Activated B cell treated with CpG ODN at 0.5 μM for 24 hours (primary cell): ENCODE results near the gene COG5. TPM values are rescaled to one million over a fixed set of nuclear protein-coding genes. Genes with fewer than 3 reads are reported as not detected.

ENCODE experiments used
- ATAC-seq: fragments of 200-7000 bp; cut with Tn5 transposase; one replicate; pipeline ENCODE4 v1.10.0; 2021; ENCODE audit warnings: low read depth, mild to moderate bottlenecking, moderate library complexity
- CTCF ChIA-PET: fragments of 350-600 bp; sonication (Branson Sonifier 250); formaldehyde crosslinking; loops from one replicate; lab custom pipeline; 2021; ENCODE audit warnings: antibody characterized with exemption; lab: Charles Lee
- POLR2A ChIA-PET: fragments of 350-600 bp; sonication (Branson Sonifier 250); formaldehyde crosslinking; loops from one replicate; lab custom pipeline; 2021; ENCODE audit warnings: antibody characterized with exemption; lab: Charles Lee
- DNase-seq: peaks from one replicate; pipeline ENCODE4 v3.0.0; 2022
- H3K27ac Mint-ChIP-seq: one replicate; pipeline ENCODE4 v1.8.0; 2020; ENCODE audit warnings: mixed read lengths
- H3K27me3 Mint-ChIP-seq: one replicate; pipeline ENCODE4 v1.8.0; 2021; ENCODE audit warnings: mixed read lengths
- H3K36me3 Mint-ChIP-seq: one replicate; pipeline ENCODE4 v1.8.0; 2021; ENCODE audit warnings: low read depth, mixed read lengths
- H3K4me1 Mint-ChIP-seq: one replicate; pipeline ENCODE4 v1.8.0; 2021; ENCODE audit warnings: mixed read lengths
- H3K4me3 Mint-ChIP-seq: one replicate; pipeline ENCODE4 v1.8.0; 2020; ENCODE audit warnings: mild to moderate bottlenecking, mixed read lengths
- H3K9me3 Mint-ChIP-seq: one replicate; pipeline ENCODE4 v1.8.0; 2020; ENCODE audit warnings: mixed read lengths
- intact Hi-C: fragments of 100-400 bp; cut with micrococcal nuclease; formaldehyde crosslinking; loops from one replicate; pipeline ENCODE4 v1.15.1; 2024
- total RNA-seq: library from RNA; stranded (reverse); gene quantifications from 2 replicates; pipeline ENCODE4 v1.2.3, GENCODE V29; 2022
- TF ChIP-seq, protein P1 (sequence below): fragments of 200-600 bp; IDR thresholded peaks from one replicate; pipeline ENCODE4 v1.8.0; 2022; ENCODE audit warnings: antibody characterized with exemption, mild to moderate bottlenecking

Gene COG5
- total RNA-seq, 1 donor from 2014 or later = 47.0 TPM

DNA sequence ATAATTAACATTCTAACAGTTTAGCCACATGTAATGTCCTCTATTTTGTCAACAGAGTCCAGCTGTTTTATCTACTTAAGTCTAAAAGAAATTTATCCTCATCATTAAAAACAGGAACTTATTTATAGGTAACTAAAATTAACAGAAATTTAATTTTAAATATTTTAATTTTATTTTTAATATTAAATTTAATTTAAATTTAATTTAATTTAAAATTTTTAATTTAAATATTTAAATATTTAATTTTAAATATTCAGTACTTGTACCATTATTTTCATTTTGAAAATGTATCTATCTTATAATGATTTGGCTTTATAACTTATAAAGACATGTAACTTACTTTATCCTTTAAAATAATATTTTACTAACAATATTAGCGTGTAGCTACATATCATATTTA, 94.9 kb downstream of the COG5 start:
- H3K36me3 Mint-ChIP-seq = no peaks in the 10 kb centered on the region
- ATAC-seq = no peak
- intact Hi-C loops = no loop called here
- no peaks in the 10 kb centered on the region for H3K9me3 Mint-ChIP-seq
- DNase-seq = no peak
- POLR2A ChIA-PET = no interaction called here
- TF ChIP-seq, protein P1, sequence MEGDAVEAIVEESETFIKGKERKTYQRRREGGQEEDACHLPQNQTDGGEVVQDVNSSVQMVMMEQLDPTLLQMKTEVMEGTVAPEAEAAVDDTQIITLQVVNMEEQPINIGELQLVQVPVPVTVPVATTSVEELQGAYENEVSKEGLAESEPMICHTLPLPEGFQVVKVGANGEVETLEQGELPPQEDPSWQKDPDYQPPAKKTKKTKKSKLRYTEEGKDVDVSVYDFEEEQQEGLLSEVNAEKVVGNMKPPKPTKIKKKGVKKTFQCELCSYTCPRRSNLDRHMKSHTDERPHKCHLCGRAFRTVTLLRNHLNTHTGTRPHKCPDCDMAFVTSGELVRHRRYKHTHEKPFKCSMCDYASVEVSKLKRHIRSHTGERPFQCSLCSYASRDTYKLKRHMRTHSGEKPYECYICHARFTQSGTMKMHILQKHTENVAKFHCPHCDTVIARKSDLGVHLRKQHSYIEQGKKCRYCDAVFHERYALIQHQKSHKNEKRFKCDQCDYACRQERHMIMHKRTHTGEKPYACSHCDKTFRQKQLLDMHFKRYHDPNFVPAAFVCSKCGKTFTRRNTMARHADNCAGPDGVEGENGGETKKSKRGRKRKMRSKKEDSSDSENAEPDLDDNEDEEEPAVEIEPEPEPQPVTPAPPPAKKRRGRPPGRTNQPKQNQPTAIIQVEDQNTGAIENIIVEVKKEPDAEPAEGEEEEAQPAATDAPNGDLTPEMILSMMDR = no peak
- no peak overlapping the region for H3K27ac Mint-ChIP-seq
- H3K27me3 Mint-ChIP-seq = no peaks in the 10 kb centered on the region
- no peak overlapping the region for H3K4me3 Mint-ChIP-seq
- CTCF ChIA-PET = no interaction called here
- peaks cover 6% of the 10 kb centered on the region for H3K4me1 Mint-ChIP-seq

DNA sequence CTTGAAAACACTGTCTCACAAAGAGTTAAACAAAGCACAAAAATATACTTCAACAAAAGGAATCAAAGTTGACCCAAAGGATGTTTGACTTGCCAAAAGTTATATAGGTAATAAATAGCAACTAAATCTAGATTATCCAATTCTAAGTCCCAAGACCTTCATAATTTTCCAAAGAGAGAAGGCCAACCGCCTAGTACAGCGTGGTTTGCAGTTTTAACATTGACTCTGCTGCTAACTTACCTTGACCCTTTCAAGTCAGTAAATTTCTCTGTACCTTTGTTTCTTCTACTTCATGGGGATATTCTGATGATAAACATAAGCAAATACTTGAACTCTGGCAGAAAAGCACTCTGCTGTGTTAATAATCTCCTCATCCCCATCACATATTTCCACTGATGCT, 95.7 kb downstream of the COG5 start:
- DNase-seq = no peak
- no peak for ATAC-seq
- no peak overlapping the region for H3K27ac Mint-ChIP-seq
- H3K27me3 Mint-ChIP-seq = no peaks in the 10 kb centered on the region
- H3K4me3 Mint-ChIP-seq = no peak overlapping the region
- H3K36me3 Mint-ChIP-seq = no peaks in the 10 kb centered on the region
- intact Hi-C loops = no loop called here
- H3K4me1 Mint-ChIP-seq = peaks cover 6% of the 10 kb centered on the region
- CTCF ChIA-PET = no interaction called here
- TF ChIP-seq, protein P1 = no peak
- POLR2A ChIA-PET = no interaction called here
- H3K9me3 Mint-ChIP-seq = no peaks in the 10 kb centered on the region

DNA sequence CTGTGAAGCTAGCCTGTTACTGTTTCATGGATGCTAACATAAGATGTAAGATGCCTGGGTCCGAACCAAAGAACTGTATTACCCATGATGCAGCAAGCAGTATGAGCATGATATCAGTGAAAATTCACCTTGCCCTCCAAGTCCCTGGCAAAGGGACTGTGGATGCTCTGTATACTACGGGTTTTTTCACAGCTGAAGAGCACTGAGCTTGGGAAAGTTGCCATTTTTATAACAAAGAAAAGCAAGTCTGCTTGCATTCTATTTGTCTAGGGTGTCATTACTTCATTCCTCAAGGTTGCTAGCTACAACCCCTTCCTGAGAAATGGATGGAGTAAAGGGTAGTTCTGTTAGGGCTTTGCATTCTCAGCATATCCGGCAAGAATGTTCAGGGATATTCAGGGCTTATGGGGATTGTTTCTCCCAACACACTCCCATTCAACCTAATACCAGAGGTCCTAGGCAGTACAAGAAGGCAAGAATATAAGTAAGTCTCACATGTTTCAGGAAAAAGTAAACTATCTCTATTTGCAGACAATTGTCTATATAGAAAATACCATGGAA, 99.0 kb downstream of the COG5 start:
- ChIA-PET POLR2A (no interaction called here), CTCF (interaction anchor here (1.3 to 3.8 kb wide), 5 partner anchors 15 to 415 kb away, joined by 4 to 93 read pairs (median 13); no protein-coding TSS in a partner anchor)
- no peak overlapping the region for H3K4me3 Mint-ChIP-seq
- H3K27me3 Mint-ChIP-seq = no peaks in the 10 kb centered on the region
- ATAC-seq (no peak), DNase-seq (no peak)
- H3K4me1 Mint-ChIP-seq = no peaks in the 10 kb centered on the region
- intact Hi-C loops = loop anchor here (1.0 to 5.0 kb wide), 4 partner anchors 197 to 683 kb away; partner anchors contain the start of gene CBLL1
- TF ChIP-seq, protein P1 = no peak
- H3K9me3 Mint-ChIP-seq = no peaks in the 10 kb centered on the region
- no peak overlapping the region for H3K27ac Mint-ChIP-seq
- H3K36me3 Mint-ChIP-seq = no peaks in the 10 kb centered on the region

DNA sequence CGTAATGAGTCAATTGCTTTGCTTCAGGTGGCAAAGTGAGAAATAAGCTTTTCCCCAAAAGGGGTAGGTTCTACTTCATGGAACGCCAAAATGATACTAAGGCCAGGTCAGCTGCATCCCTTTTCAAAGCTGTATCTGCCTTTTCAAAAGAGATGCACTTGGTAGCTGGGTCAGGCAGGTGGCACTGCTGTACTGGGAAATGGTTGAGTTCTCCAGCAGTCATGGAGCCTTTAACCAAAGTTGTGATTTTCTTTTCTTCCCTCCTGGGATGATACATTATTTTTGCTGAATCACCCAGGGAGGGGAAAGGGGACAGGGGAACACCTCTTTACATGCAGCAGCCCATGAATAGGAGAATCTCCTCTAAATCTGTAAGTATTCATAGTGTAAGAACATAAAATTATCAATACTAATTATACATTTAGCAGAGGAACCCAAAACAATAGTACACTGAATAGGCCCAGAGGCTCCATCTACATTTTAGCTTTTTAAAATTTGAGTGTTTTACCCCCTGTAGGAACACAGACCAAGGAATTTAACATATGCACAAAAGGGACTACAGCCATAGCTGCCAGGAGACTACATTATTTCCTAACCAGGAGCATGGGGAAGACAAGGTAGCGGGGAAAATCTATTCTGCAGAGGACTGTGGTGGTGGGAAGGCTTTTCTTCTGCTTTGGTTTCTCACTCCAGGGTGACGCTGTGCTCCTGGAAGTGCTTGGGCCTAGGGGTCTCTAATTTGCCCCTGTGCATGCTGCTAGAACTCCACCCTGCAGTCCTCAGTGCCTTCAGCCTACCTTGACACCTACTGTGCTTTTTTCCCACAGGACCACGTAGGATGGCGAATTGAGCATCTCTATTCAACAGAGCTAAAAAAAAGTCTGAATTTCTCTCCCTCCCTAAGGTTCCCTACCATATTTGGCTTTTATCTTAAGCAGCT, 100.3 kb downstream of the COG5 start:
- TF ChIP-seq, protein P1 = no peak
- intact Hi-C loops = loop anchor here (1.0 to 5.0 kb wide), 7 partner anchors 198 to 684 kb away; partner anchors contain the start of gene CBLL1
- Mint-ChIP-seq H3K9me3 (no peaks in the 10 kb centered on the region), H3K27me3 (no peaks in the 10 kb centered on the region), H3K27ac (no peak overlapping the region), H3K4me3 (no peak overlapping the region), H3K4me1 (no peaks in the 10 kb centered on the region), H3K36me3 (peaks cover 7% of the 10 kb centered on the region)
- DNase-seq = no peak
- peak; percentile 75 for ATAC-seq
- ChIA-PET POLR2A (interaction anchor here (0.7 to 1.2 kb wide), 2 partner anchors 100 to 260 kb away, joined by 3 to 20 read pairs; no protein-coding TSS in a partner anchor), CTCF (interaction anchor here (0.6 to 3.8 kb wide), 22 partner anchors 9 to 683 kb away, joined by 3 to 93 read pairs (median 4); no protein-coding TSS in a partner anchor)
